ENCODE measurements around the gene PARD3.

GRCh38 chr10:34513636-34514035 lies 301.5 kb downstream of the PARD3 start:
- TF ChIP-seq CTCF (IDR thresholded peaks at IDR 0.05; ENCODE audit: borderline replicate concordance, extremely low read depth, low read length, poor library complexity, severe bottlenecking) (no peak), EZH2 (IDR thresholded peaks at IDR 0.05; ENCODE audit: borderline replicate concordance, low read depth, low read length, severe bottlenecking) (no peak)
